Sigmoid colon (tissue), 7 donors: ENCODE data around the gene PSMB11. TPM values are rescaled to one million over a fixed set of nuclear protein-coding genes. Genes with fewer than 3 reads are reported as not detected.
"Not testable (repeated sequence)": the region's sequence is repeated elsewhere in the genome, so short reads cannot be mapped to it uniquely, and the experiment has no call there.

ENCODE experiments used
- DNase-seq: peaks from one replicate; pipeline ENCODE4 v3.0.0-alpha.2; 2019
- H3K27ac ChIP-seq, 4 donors: fragments of 200-600 bp; sonication (generic); one replicate each; pipeline ENCODE4 v1.5.1; 2016 to 2019; ENCODE audit warnings: mild to moderate bottlenecking in 1 of 4
- H3K27me3 ChIP-seq, 3 donors: fragments of 200-600 bp; sonication (generic); one replicate each; pipeline ENCODE4 v1.5.1; 2019; ENCODE audit warnings: mild to moderate bottlenecking in 1 of 3
- H3K36me3 ChIP-seq, 4 donors: fragments of 200-600 bp; sonication (generic); one replicate each; pipeline ENCODE4 v1.5.1; 2016 to 2019
- H3K4me1 ChIP-seq, 4 donors: fragments of 200-600 bp; sonication (generic); one replicate each; pipeline ENCODE4 v1.5.1; 2017 to 2019
- H3K4me3 ChIP-seq, 4 donors: fragments of 200-600 bp; sonication (generic); one replicate each; pipeline ENCODE4 v1.5.1; 2017 to 2019; ENCODE audit warnings: mild to moderate bottlenecking in 2 of 4, moderate library complexity in 1 of 4
- H3K9me3 ChIP-seq, 4 donors: fragments of 200-600 bp in 3 of 4; sonication (generic) in 3 of 4; one replicate each; pipeline versions ENCODE4 v1.5.1 to v1.6.1; 2013 to 2019
- EP300 ChIP-seq, 4 donors: sonication (generic); formaldehyde crosslinking; IDR thresholded peaks; one replicate each; pipeline ENCODE4 v1.6.1; 2017; ENCODE audit warnings: antibody characterized with exemption in 4 of 4
- POLR2A ChIP-seq, 2 donors: fragments of 450-650 bp; IDR thresholded peaks; one replicate each; pipeline ENCODE4 v1.6.1; 2016; ENCODE audit warnings: antibody characterized with exemption in 2 of 2, mild to moderate bottlenecking in 2 of 2, moderate library complexity in 2 of 2
- POLR2AphosphoS5 ChIP-seq, 4 donors: sonication (generic); formaldehyde crosslinking; IDR thresholded peaks; one replicate each; pipeline ENCODE4 v1.6.1; 2017; ENCODE audit warnings: antibody characterized with exemption in 4 of 4
- WGBS, 2 donors: extraction: QIAGEN DNeasy Blood & Tissue Kit; methylation state at CpG; one replicate each; pipeline ENCODE4 v1.1.7; 2013; 5-methylcytosine and 5-hydroxymethylcytosine counted together
- intact Hi-C: fragments of 100-400 bp; cut with DNase I; formaldehyde crosslinking; loops from one replicate; pipeline ENCODE4 v1.15.1; 2023
- polyA plus RNA-seq, 3 donors: library from polyadenylated mRNA; stranded (reverse); fragments of 200-250 nt; gene quantifications; one replicate each; pipeline ENCODE4 v1.2.3, GENCODE V29; 2013
- total RNA-seq, 4 donors: library from RNA; depleted of rRNA; stranded (reverse); fragments of >200 nt; gene quantifications; one replicate each; pipeline ENCODE4 v1.1.0, GENCODE V29; 2016
- TF ChIP-seq, protein P1 (sequence below), 4 experiments: fragments of 450-650 bp in 3 of 4; fragments of 200-600 bp in 1 of 4; IDR thresholded peaks; one replicate each; pipeline ENCODE4 v1.5.1; 2016 to 2019; ENCODE audit warnings: antibody characterized with exemption in 4 of 4, mild to moderate bottlenecking in 3 of 4, moderate library complexity in 2 of 4
- donor health status: healthy with polysubstance abuse.
- donor health status: Bipolar disorder and iron deficiency.
- donor health status: healthy.

The PSMB11 gene
- total and polyA plus RNA-seq, 7 donors, result 0.06 to 0.41 TPM; not detected in 5

DNA sequence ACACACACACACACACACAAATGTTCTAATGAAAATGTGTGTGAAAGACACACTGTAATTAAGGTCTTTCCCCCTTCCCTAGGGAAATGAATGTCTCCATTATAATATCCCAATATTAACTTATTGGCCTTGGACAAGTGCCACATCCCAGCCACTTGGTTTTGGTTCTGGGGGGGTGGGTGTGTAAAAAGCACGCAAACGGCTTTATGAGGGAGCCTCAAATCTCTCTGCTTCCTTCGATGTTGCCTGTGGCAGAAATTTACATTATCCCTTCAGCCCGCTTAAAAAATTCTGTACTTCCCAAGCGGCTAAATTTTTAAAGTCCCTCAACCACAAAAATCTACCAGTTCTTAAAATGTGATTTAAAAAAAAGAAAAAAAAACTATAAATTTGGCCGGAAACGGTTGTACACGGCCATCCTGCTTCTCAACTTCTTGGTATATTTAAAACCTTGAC is 32.5 kb upstream of the PSMB11 start:
- Histone ChIP-seq H3K36me3 (no peaks in the 10 kb centered on the region), H3K27ac (peak overlapping the region; percentile 75 to 86 (median 84)), H3K4me3 (peak overlapping the region; percentile 27 to 58 (median 56)), H3K4me1 (peaks cover 0 to 25% (median 13%) of the 10 kb centered on the region in 4 donors), H3K27me3 (no peaks in the 10 kb centered on the region), H3K9me3 (no peaks in the 10 kb centered on the region)
- no peak for DNase-seq
- intact Hi-C loops, result loop anchor here (5.0 kb wide), 1 partner anchor 48 kb away; the partner anchor contains the start of gene CDH24
- 10 to 29% methylated on average over 8 of the region's 8 CpGs for WGBS, 2 donors
- TF ChIP-seq EP300 (IDR thresholded peaks at IDR 0.05) (no peak), POLR2AphosphoS5 (IDR thresholded peaks at IDR 0.05) (no peak), POLR2A (IDR thresholded peaks at IDR 0.05) (no peak)
- TF ChIP-seq, protein P1, sequence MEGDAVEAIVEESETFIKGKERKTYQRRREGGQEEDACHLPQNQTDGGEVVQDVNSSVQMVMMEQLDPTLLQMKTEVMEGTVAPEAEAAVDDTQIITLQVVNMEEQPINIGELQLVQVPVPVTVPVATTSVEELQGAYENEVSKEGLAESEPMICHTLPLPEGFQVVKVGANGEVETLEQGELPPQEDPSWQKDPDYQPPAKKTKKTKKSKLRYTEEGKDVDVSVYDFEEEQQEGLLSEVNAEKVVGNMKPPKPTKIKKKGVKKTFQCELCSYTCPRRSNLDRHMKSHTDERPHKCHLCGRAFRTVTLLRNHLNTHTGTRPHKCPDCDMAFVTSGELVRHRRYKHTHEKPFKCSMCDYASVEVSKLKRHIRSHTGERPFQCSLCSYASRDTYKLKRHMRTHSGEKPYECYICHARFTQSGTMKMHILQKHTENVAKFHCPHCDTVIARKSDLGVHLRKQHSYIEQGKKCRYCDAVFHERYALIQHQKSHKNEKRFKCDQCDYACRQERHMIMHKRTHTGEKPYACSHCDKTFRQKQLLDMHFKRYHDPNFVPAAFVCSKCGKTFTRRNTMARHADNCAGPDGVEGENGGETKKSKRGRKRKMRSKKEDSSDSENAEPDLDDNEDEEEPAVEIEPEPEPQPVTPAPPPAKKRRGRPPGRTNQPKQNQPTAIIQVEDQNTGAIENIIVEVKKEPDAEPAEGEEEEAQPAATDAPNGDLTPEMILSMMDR (IDR thresholded peaks at IDR 0.05), result no peak

DNA sequence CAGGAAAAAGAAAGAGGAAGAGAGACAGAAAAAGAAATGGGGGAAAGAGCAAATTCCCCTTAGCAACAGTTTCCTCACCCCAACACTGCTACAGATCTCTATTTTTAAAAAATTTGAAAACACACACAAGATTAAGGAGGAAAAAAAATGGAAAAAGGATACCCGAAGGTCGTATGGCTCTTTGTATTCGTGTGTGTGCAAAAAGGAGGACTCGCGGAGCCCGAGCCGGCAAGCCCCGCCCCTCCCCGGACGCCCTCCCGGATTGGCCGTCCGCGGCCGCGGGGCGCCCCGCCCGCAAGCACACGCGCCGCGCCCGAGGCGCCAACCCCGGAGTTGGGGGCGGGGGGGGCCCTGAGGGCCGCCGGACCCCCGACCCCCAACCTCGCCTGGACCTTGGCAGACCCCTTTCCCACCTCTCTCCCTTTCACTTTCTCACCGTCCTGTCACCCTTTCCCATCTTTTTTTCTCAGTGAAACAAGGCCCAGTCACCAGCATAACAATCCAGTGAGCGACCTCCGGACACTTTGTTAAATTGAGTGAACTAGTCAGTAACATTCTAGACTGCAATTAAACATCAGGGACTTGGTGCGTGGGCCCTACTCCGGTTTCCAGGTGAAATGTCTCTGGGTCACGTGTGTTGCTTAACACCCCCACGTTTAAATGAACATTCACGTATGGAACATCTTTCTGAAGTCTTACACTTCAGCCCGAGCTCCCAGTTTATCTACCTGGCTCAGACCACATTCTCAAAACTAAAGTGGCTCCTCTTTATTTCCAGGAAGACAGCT is 31.9 kb upstream of the PSMB11 start, which contains the start of gene C14orf93:
TSS of gene C14orf93 (minus strand) at position 205 of the 788 bp plus-strand sequence. CDS start 11,120 bp downstream, outside the sequence.
- Histone ChIP-seq H3K9me3 (no peaks in the 10 kb centered on the region), H3K36me3 (no peaks in the 10 kb centered on the region), H3K4me1 (peaks cover 0 to 25% (median 13%) of the 10 kb centered on the region in 4 donors), H3K4me3 (peak within 1 kb of the TSS; percentile 27 to 58 (median 56)), H3K27ac (peak within 1 kb of the TSS; percentile 75 to 86 (median 84)), H3K27me3 (no peaks in the 10 kb centered on the region)
- intact Hi-C loops, result loop anchor here (5.0 kb wide), 1 partner anchor 47 kb away; the partner anchor contains the start of gene CDH24
- peak; percentile 92 for DNase-seq
- 1 to 2% methylated on average over 40 of the region's 40 CpGs for WGBS, 2 donors
- TF ChIP-seq POLR2AphosphoS5 (IDR thresholded peaks at IDR 0.05) (peak in 3 of 4 donors; percentile 28 to 67 (median 55)), POLR2A (IDR thresholded peaks at IDR 0.05) (no peak)

DNA sequence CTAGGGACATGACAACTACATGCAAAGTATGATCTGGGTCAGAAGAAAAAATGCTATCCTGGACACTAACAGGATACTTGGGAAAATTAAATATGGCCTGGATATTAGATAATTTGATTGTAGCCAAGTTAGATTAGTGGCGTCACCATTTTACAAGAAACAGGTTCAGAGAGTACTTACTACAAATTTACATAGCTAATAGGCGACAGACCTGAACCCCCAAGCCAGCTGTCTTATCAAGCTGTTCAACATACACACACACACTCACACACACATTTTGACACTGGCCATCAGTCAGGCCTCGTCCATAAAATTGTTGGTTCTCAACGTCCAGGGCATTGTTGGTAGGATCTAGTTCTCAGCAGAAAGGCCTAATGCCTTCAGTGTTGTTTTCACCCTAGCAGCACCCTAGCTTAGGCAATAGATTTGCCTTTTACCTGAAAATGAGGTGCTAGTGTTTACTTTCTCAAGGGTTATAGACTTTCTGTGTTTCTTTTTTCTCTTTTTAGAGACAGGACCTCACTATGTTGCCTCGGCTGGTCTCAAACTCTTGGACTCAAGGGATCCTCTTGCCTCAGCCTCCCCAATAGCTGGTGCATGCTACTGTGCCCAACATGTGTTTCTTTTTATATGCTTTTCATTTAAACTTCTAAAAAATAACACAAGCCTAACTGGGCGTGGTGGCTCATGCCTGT is 28.8 kb upstream of the PSMB11 start:
- no peak for DNase-seq
- H3K4me3 ChIP-seq, result no peak overlapping the region
- peaks cover 0 to 12% (median 2%) of the 10 kb centered on the region in 4 donors for H3K4me1 ChIP-seq
- TF ChIP-seq POLR2AphosphoS5 (IDR thresholded peaks at IDR 0.05), result no peak
- TF ChIP-seq EP300 (IDR thresholded peaks at IDR 0.05), result no peak
- TF ChIP-seq, protein P1 (IDR thresholded peaks at IDR 0.05), result no peak
- no peak for TF ChIP-seq POLR2A (IDR thresholded peaks at IDR 0.05)
- no peaks in the 10 kb centered on the region for H3K27me3 ChIP-seq
- H3K27ac ChIP-seq, result no peak overlapping the region
- no peaks in the 10 kb centered on the region for H3K9me3 ChIP-seq
- intact Hi-C loops, result no loop called here
- WGBS, 2 donors, result 62 to 85% methylated on average over 6 of the region's 6 CpGs
- H3K36me3 ChIP-seq, result no peaks in the 10 kb centered on the region

DNA sequence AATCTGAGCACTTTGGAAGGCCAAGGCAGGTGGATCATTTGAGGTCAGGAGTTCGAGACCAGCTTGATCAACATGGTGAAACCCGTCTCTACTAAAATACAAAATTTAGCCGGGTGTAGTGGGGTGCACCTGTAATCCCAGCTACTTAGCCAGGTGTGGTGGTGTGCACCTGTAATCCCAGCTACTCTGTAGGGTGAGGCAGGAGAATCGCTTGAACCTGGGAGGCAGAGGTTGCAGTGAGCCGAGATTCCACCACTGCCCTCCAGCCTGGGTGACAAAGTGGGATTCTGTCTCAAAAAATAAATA is 28.3 kb upstream of the PSMB11 start:
- not testable (repeated sequence) for DNase-seq

DNA sequence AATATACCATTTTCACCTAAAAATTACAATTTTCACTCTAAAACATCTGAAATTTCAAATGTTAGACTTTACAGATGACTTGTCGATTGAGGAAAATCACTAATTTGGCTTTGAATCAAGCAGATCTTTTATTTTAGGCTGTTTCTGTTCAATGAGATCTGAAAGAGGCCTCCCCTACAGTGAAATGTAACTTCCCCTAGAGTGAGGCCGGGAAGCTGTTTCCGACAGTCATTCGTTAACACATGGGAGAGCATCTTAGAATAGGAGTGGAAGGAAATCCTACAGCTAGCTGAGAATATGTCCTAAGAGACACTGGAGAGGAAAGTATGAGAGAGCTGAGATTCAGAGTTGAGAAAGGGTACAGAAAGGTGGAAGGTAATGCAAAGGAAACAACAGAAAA is 26.4 kb upstream of the PSMB11 start:
- Histone ChIP-seq H3K4me1 (peaks cover 0 to under 1% (median 0%) of the 10 kb centered on the region in 4 donors), H3K27me3 (no peaks in the 10 kb centered on the region), H3K9me3 (no peaks in the 10 kb centered on the region), H3K4me3 (no peak overlapping the region), H3K27ac (no peak overlapping the region), H3K36me3 (no peaks in the 10 kb centered on the region)
- no peak for TF ChIP-seq POLR2A (IDR thresholded peaks at IDR 0.05)
- TF ChIP-seq, protein P1 (IDR thresholded peaks at IDR 0.05), result no peak
- no peak for TF ChIP-seq POLR2AphosphoS5 (IDR thresholded peaks at IDR 0.05)
- TF ChIP-seq EP300 (IDR thresholded peaks at IDR 0.05), result no peak
- intact Hi-C loops, result no loop called here
- DNase-seq, result no peak
- 77 to 94% methylated on average over 4 of the region's 4 CpGs for WGBS, 2 donors

More for the DNA sequence above, 28.3 kb upstream of the PSMB11 start:
- intact Hi-C loops, H3K9me3 ChIP-seq, H3K4me1 ChIP-seq, H3K4me3 ChIP-seq, H3K27me3 ChIP-seq, H3K36me3 ChIP-seq, H3K27ac ChIP-seq: not testable (repeated sequence)
- 88 to 93% methylated on average over 5 of the region's 5 CpGs for WGBS, 2 donors
